ENCODE data around the gene EXOC2.

DNA sequence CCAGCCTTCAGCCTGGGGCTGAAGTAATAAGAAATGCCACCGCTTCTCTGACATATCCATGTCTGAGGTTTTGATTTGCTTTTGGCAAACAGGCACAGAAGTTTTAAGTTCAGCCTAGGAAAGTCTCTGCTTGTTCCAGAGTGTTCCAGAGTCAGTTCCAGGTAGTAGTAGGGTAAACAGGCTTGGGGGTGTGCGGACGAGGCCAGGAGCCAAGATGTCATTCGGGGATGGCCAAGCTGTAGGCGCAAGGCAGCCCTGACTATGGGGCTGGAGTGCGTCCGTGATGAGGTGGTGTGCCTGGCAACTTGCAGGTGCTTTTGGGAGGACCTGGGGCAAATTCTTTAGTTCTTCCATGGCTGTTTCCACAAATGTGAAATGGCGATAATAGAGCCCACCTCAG, 241.1 kb downstream of the EXOC2 start:
- TF ChIP-seq CTCF (IDR thresholded peaks at IDR 0.05): no peak
- no peak for TF ChIP-seq POLR2A (IDR thresholded peaks at IDR 0.05)

All from adrenal gland (tissue), 5 donors.